ENCODE measurements around the gene ASNSD1. TPM values are rescaled to one million over a fixed set of nuclear protein-coding genes. Genes with fewer than 3 reads are reported as not detected.

ASNSD1 gene
- total and polyA plus RNA-seq, 2 of the 13 experiments (the other 11 are each of a cell fraction or from before 2014, with no cell fraction given): 35.1 to 96.6 TPM

- TF ChIP-seq ZBTB38 (CRISPR knock-in tag; IDR thresholded peaks at IDR 0.05) (peak; percentile 97), EEA1 (CRISPR knock-in tag; IDR thresholded peaks at IDR 0.05; ENCODE audit: borderline replicate concordance) (peak; percentile 83; the same call in 1 of the 2 replicates), ZFP1 (CRISPR knock-in tag; IDR thresholded peaks at IDR 0.05) (no peak), ZBTB2 (CRISPR knock-in tag; IDR thresholded peaks at IDR 0.05; ENCODE audit: low read depth) (peak; percentile 89)
Observed at GRCh38 chr2:189674374-189675112, 13.3 kb downstream of the ASNSD1 start, which contains the start of gene ANKAR (continued).

GRCh38 chr2:189676471-189676870, 15.2 kb downstream of the ASNSD1 start:
- BruUV-seq (replicated peaks): no TSS peak
- no peaks in the 10 kb centered on the region; a peak in 1 of 5 replicates for H3K36me3 ChIP-seq (replicated peaks in 1 of 2; ENCODE audit: control insufficient read depth in 1 of 2, insufficient read depth in 2 of 2, low read length in 2 of 2)
- POLR2A ChIA-PET: interaction anchor here (1.0 to 4.2 kb wide), 4 partner anchors 14 to 87 kb away, joined by 3 to 25 read pairs (median 14); partner anchors contain the start of genes ASNSD1 and OSGEPL1
- H3K4me3 ChIP-seq (replicated peaks in 1 of 3; ENCODE audit: insufficient read depth in 1 of 3, low read depth in 2 of 3, low read length in 3 of 3): no peak overlapping the region
- no peak overlapping the region for H3K9ac ChIP-seq (ENCODE audit: insufficient read depth, low read depth, low read length)
- CTCF ChIA-PET (ENCODE audit: low intra/inter-chr PET ratio, low total read pairs): interaction anchor here (0.9 kb wide), 1 partner anchor 15 kb away, joined by 3 read pairs; the partner anchor contains the start of gene ASNSD1
- H3K27ac ChIP-seq (ENCODE audit: extremely low read length, insufficient read depth, low read length): no peak overlapping the region
- 98% methylated on average over 4 of the region's 4 CpGs for WGBS (ENCODE audit: low lambda C conversion rate)
- peaks cover 7% of the 10 kb centered on the region; the same call in 1 of the 2 replicates for H3K9me3 ChIP-seq (ENCODE audit: low read length)
- H3K79me2 ChIP-seq (ENCODE audit: insufficient read depth, low read length): no peaks in the 10 kb centered on the region
- H3K4me2 ChIP-seq (ENCODE audit: low read depth, low read length): no peak overlapping the region
- TF ChIP-seq MAX (IDR thresholded peaks at IDR 0.05) (no peak), ZNF205 (CRISPR knock-in tag; IDR thresholded peaks at IDR 0.05) (no peak), HMG20A (CRISPR knock-in tag; IDR thresholded peaks at IDR 0.05; ENCODE audit: borderline replicate concordance) (no peak), ZC3H4 (CRISPR knock-in tag; IDR thresholded peaks at IDR 0.05; ENCODE audit: borderline replicate concordance) (no peak), AGO1 (IDR thresholded peaks at IDR 0.05; ENCODE audit: low read depth, low read length, poor library complexity, severe bottlenecking) (no peak), TEAD2 (CRISPR knock-in tag; IDR thresholded peaks at IDR 0.05) (no peak), CREB3 (CRISPR knock-in tag; IDR thresholded peaks at IDR 0.05) (no peak), ZNF335 (CRISPR knock-in tag; IDR thresholded peaks at IDR 0.05) (no peak)
- TF ChIP-seq, protein P1, sequence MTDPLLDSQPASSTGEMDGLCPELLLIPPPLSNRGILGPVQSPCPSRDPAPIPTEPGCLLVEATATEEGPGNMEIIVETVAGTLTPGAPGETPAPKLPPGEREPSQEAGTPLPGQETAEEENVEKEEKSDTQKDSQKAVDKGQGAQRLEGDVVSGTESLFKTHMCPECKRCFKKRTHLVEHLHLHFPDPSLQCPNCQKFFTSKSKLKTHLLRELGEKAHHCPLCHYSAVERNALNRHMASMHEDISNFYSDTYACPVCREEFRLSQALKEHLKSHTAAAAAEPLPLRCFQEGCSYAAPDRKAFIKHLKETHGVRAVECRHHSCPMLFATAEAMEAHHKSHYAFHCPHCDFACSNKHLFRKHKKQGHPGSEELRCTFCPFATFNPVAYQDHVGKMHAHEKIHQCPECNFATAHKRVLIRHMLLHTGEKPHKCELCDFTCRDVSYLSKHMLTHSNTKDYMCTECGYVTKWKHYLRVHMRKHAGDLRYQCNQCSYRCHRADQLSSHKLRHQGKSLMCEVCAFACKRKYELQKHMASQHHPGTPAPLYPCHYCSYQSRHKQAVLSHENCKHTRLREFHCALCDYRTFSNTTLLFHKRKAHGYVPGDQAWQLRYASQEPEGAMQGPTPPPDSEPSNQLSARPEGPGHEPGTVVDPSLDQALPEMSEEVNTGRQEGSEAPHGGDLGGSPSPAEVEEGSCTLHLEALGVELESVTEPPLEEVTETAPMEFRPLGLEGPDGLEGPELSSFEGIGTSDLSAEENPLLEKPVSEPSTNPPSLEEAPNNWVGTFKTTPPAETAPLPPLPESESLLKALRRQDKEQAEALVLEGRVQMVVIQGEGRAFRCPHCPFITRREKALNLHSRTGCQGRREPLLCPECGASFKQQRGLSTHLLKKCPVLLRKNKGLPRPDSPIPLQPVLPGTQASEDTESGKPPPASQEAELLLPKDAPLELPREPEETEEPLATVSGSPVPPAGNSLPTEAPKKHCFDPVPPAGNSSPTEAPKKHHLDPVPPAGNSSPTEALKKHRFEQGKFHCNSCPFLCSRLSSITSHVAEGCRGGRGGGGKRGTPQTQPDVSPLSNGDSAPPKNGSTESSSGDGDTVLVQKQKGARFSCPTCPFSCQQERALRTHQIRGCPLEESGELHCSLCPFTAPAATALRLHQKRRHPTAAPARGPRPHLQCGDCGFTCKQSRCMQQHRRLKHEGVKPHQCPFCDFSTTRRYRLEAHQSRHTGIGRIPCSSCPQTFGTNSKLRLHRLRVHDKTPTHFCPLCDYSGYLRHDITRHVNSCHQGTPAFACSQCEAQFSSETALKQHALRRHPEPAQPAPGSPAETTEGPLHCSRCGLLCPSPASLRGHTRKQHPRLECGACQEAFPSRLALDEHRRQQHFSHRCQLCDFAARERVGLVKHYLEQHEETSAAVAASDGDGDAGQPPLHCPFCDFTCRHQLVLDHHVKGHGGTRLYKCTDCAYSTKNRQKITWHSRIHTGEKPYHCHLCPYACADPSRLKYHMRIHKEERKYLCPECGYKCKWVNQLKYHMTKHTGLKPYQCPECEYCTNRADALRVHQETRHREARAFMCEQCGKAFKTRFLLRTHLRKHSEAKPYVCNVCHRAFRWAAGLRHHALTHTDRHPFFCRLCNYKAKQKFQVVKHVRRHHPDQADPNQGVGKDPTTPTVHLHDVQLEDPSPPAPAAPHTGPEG (CRISPR knock-in tag; IDR thresholded peaks at IDR 0.05): no peak
- in situ Hi-C loops (cut with HindIII; ENCODE audit: extremely low pct_ligation_motif_present, low pct_unique_long_range_greater_than_20kb) (loop anchor here (5.0 kb wide), 1 partner anchor 86 kb away; the partner anchor contains the start of gene OSGEPL1), intact Hi-C loops (cut with micrococcal nuclease; ENCODE audit: unreplicated experiment) (no loop called here)
- peaks cover 16% of the 10 kb centered on the region for H3K4me1 ChIP-seq (ENCODE audit: insufficient read depth, low read length)
- ATAC-seq: no peak
- no peak for DNase-seq (ENCODE audit: low spot score)
- H2AFZ ChIP-seq (ENCODE audit: low read length): no peak overlapping the region
- H4K20me1 ChIP-seq (ENCODE audit: insufficient read depth, low read length): no peaks in the 10 kb centered on the region
- H3K27me3 ChIP-seq (ENCODE audit: control insufficient read depth in 1 of 2, insufficient read depth in 2 of 2, low read length in 2 of 2): no peaks in the 10 kb centered on the region; a peak in 1 of 5 replicates
- no peak for FAIRE-seq

All from HepG2 (cell line).